NK-92 (cell line): ENCODE measurements around the gene OR2B2.
"Not testable (repeated sequence)": the region's sequence is repeated elsewhere in the genome, so short reads cannot be mapped to it uniquely, and the experiment has no call there.

ENCODE experiments used
- DNase-seq: peaks from one replicate; lab custom pipeline; 2025; ENCODE audit not compliant: unreplicated experiment; lab: John Stamatoyannopoulos, UW

Gene OR2B2

DNA sequence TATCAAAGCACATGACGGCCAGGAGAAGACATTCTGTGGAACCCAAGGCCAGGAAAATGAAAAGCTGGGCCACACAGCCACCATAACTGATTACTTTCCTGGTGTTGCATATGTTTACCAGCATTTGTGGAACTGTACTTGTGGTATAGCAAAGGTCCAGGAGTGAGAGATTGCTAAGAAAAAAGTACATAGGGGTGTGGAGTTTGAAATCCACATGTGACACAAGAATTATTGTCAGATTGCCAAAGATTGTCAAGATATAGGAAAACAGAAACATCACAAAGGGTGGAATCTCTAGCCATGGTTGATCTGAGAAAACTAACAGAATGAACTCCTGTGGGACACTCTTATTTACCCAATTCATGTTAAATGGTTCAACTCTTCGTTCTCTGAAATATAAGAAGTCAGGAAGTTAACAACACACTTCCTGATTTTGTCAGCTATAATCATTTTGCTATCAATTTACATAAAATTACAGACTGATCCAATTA is at the start of gene OR2B2:
Gene OR2B2, minus strand, starts transcription at position 441 of the 491 bp plus-strand sequence. Its CDS starts 77 bp downstream, at position 364.
- DNase-seq = no peak

DNA sequence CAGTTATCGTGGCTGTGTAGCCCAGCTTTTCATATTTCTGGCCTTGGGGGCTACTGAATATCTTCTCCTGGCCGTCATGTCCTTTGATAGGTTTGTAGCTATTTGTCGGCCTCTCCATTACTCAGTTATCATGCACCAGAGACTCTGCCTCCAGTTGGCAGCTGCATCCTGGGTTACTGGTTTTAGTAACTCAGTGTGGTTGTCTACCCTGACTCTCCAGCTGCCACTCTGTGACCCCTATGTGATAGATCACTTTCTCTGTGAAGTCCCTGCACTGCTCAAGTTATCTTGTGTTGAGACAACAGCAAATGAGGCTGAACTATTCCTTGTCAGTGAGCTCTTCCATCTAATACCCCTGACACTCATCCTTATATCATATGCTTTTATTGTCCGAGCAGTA is 45.3 kb upstream of the OR2B2 start:
- no peak for DNase-seq

DNA sequence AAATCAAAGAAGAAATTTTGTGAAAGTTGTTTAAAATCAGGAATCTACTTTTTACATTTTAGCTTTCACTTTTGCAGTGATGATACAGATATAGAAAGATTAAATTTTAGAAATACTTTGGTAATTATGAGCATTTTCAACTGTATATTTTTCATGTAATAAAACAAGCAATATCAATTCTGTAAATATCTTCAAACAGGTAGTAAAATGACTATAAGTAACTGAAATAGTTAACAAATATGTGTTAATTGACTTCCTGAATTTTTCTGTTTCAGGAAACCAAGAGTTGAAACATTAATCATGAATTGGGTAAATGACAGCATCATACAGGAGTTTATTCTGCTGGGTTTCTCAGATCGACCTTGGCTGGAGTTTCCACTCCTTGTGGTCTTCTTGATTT is 44.7 kb upstream of the OR2B2 start, which contains the start of gene OR2B6:
Gene OR2B6, plus strand, starts transcription at position 301 of the 400 bp plus-strand sequence. Its CDS starts 0 bp downstream, at position 301.
- no peak for DNase-seq

DNA sequence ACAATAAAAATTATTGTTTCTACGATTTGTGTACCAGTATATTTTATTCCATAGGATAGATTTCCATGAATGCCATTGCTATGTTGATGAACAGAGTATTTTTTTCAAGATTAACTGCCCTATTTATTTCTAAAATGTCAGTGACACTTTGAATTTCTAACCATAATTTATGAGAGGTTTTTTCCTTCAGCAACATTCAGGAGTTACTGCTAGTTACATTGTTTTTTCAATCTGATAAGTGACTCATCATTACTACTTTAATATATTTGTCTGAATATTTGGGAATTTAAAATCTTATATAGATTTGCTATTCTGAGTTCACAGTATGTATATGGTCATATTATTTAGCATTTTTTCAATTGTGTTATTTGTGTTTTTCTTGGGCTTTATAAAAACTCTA is 38.8 kb upstream of the OR2B2 start:
- DNase-seq = no peak

DNA sequence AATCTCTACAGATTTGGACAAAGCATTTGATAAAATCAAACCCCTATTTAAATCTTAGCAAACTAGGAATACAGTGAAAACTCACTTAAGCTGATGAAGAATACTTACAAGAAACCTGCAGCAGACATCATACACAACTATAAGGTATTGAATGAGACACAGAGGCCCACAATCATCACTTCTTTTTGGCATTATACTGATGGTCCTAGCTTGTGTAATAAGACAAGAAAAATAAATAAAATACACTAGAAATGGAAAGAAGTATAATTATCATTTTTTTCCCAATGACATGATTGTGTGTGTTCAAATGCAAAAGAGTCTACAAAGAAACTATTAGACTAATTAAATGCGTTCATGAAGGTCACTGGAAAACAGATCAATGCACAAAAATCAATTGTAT is 36.0 kb upstream of the OR2B2 start:
- DNase-seq = no peak

DNA sequence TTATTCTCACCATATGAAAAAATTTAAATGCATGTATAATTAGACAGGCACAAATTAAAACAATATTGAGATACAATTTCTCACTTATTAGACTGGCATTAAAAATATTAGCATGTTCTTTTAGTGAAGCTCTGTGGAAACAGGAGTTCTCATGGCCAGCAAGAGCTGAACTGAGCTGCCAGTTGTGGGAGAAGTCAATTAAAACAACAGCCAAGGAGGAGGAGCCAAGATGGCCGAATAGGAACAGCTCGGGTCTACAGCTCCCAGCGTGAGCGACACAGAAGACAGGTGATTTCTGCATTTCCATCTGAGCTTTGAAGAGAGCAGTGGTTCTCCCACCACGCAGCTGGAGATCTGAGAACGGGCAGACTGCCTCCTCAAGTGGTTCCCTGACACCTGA is 30.9 kb upstream of the OR2B2 start:
- DNase-seq = not testable (repeated sequence)

DNA sequence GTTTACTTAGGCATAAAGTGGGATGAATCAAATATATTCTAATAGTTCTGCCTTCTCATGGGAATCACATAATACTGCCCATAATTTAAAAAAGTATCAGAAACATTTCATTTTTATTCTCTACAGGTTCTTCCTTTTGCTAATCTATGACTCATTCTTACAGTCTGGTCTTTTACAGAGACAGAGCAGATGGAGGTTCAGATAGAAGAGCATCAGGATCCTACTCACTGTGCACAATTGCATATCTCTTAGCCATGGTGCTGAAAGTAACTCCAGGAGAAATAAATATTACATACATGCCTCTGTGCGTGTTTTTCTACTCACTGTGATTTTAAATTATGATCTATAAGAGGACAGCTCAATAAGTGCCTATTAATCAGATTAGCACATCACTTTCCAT is 28.6 kb upstream of the OR2B2 start:
- DNase-seq = no peak

DNA sequence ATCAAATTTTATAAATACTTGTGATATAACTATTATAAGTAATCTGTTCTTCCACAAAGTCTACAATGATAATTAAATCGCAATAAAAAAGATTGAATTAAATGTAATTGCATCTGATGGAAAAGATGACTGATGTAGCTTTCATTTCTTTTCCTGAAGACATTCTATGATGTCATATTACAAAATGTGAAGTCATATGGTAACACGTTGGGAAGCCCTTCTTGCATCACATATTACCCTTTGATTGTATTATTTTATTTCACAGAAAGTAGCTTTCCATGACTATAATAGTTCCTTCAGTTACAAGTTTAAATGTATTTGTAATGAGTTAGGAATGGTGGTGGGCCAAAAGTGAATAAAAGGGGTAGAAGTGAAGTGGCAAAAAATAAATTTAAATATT is 19.0 kb upstream of the OR2B2 start:
- DNase-seq = no peak

DNA sequence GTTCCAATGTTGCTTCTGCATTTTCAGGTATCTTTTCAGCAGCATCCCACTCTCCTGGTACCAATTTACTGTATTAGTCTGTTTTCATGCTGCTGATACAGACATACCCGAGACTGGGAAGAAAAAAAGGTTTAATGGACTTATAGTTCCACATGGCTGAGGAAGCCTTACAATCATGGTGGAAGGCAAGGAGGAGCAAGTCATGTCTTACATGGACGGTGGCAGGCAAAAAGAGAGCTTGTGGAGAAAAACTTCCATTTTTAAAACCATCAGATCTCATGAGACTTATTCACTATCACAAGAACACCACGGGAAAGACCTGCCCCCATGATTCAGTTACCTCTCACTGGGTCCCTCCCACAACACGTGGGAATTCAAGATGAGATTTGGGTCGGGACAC is 17.7 kb upstream of the OR2B2 start:
- not testable (repeated sequence) for DNase-seq

DNA sequence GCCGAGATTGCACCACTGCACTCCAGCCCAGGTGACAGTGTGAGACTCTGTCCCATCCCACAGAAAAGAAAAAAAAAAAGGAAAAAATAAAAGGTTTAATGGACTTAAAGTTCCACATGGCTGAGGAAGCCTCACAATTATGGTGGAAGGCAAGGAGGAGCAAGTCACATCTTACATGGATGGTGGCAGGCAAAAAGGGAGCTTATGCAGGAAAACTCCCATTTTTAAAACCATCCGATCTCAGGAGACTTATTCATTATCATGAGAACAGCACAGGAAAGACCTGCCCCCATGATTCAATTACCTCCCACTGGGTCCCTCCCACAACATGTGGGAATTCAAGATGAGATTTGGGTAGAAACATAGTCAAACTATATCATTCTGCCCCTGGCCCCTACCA is 15.8 kb upstream of the OR2B2 start:
- not testable (repeated sequence) for DNase-seq

DNA sequence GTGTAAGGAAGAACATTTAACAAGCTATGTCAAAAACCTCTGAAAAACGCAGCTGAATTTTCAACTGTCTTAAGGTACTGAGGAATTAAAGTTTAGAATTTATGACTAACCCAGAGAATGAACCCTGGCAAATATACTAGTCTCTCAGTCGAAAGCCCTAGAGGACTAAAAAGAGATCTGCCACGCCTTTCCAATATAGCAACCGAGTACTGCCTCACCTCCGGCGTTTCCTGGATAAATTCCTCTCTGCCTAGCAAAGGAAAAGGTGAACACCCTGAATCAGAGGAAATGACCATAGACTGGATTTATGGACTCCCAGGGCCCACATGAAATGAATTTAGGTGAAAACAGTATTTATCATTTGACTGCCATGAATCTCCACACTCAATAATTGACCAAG is 12.0 kb upstream of the OR2B2 start:
- DNase-seq = no peak

DNA sequence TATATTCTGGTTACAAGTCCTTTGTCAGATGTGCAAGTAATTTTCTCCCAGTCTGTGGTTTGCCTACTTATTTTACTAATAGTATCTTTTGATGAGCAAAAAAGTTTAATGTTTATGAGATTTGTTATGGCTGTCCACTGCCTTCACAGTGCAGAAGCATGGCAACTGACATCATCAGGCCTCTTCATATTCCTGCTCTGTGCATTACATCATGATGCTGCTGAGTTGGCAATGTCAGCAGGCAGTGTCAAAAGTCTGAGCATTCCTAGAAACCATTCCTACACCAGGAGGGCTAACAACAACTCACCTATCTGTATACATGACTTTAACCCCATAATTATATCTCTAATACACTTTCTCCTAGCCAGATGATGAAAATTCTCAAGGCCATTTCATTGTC is 10.8 kb upstream of the OR2B2 start:
- no peak for DNase-seq

DNA sequence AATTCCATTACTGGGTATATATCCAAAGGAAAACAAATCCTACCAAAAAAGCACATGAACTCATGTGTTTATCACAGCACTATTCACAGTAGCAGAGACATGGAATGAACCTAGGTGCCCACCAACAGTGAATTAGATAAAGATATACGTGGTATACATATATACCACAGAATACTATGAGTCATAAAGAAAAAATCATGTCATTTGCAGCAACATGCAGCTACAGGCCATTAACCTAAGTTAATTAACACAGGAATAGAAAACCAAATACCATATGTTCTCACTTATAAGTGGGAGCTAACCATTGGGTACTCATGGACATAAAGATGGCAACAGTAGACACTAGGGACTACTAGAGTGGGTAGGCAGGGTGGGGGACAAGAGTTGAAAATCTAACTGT is 4.2 kb downstream of the OR2B2 start:
- no peak for DNase-seq

DNA sequence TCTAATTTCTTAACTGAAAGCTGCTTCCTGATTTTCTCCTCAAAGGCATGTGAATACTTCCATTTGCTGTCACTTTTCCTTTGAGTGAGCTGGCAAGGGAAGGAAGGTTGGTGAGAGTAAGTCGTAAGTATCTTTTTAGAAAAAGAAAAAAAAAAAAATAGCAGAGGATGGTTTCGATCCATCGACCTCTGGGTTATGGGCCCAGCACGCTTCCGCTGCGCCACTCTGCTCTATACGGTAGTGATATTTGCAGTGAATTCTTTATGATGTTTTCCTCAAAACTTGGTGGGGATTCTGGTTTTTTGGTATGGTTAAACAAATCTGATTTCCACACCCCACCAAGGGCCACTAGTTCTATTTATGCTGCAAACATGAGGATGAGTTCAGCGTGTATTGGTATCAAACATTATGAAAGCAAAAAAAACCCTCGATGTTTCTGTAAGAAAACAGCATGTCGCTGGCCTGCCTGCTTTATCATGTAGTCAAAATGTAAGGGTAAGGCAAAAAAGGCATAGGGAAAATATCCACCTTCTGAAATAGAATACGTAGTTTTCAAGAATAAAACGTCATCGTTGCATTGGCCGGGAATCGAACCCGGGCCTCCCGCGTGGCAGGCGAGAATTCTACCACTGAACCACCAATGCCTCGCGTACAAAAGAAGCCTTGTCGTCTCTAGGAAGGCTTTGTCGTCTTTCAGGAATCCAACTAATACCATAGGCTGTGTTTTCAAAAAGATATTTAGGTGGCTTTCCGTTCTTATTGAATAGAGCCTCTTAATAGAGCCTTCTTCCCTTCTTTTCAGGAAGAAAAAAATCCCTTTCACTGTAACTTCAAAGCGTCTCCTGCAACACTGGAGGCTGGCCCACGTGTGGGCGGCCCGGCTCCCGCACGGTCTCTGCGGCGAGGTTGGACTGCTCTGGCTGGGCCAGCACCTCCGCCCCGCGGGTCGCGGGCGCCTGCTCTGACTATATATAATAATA is 9.6 kb downstream of the OR2B2 start:
- no peak for DNase-seq

DNA sequence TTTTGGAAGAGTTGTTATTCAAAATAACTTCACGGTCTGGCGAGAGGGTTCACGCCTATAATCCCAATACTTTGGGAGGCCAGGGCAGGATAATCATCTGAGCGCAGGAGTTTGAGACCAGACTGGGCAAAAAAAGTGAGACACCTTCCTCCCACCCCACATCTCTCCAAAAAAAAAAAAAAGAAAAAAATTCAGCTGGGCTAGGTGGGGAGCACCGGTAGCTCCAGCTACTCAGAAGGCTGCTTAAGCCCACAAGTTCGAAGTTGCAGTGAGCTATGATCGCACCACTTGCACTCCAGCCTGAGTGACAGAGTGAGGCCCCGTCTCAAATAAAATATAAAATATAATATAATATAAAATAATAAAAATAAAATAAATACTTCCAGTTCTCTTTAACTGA is 10.4 kb downstream of the OR2B2 start:
- no peak for DNase-seq

DNA sequence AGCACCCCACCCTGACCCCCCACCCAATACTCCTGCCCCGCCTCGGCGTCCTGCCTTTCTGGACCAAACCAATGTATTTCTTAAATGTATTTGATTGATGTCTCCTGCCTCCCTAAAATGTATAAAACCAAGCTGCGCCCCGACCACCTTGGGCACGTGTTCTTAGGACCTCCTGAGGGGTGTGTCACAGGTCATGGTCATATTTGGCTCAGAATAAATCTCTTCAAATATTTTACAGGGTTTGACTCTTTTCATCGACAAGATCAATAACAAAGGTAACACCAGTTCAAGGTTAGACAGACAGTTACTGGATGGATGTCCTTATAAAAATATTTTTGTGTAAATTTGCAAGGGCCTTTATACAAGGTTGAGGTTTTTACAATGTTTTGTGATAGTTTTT is 12.0 kb downstream of the OR2B2 start:
- not testable (repeated sequence) for DNase-seq

DNA sequence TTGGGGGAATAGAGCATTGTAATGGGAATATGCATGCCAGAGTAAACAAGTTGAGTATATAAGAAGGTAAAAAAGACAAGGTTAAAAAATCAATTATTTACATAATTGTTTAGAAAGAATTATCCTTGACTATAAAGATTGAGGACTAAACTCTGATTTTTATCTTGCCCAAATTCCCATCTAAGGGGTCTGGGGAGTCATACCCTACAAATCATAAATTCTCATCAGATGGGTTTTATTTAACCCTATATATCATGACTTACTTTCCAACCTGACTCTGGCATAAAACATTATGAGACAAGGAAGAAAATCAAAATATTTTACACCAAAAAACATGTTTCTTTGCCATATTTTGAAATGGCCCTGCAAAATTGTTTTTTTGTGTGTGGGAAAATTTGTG is 12.7 kb downstream of the OR2B2 start:
- no peak for DNase-seq

DNA sequence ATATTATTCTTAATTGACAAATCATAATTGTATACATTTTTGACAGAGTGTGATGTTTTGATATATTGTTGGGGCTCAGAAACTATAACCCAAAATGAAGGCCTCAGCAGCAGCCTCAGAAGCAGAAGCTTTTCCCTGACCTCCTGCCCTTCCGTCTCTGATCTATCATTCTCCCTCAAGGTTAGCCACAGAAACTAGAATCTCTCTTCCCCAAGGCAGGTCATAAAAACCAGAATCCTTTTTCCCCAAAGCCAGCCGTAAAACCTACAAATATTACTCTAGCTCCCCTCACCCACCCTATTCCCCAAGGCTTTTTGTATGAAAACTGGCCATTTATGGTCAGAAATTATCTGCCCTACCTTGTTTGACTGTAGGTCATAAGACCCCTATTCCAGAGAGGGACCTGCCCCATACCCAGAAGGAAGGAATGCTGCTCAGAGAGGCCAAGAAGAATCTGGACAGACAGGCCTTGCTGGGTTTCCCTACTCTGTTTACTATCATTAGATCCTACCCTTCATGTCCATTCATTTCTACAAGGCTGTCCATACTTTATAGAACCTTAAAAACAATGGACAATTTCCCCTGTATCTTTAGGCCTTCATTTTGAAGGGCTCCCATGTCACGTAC is 14.5 kb downstream of the OR2B2 start:
- no peak for DNase-seq

DNA sequence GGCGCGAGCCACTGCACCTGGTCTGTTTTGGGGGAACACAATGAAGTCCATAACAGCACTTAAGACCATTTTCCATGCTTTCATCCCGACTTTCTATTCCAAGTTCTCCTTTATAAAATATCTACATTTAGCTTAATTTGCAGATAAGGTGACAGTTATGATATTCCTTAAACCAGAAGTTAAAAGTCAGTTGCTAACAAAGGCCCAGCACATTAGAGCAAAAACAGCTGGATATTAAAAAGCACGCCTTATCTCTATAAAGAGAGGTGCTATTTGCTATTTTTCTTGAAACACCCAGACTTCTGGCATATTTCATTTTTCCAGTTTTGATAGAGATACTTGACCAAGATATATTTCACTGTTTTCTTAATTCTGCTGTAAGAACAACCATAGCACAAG is 15.8 kb downstream of the OR2B2 start:
- DNase-seq = no peak

DNA sequence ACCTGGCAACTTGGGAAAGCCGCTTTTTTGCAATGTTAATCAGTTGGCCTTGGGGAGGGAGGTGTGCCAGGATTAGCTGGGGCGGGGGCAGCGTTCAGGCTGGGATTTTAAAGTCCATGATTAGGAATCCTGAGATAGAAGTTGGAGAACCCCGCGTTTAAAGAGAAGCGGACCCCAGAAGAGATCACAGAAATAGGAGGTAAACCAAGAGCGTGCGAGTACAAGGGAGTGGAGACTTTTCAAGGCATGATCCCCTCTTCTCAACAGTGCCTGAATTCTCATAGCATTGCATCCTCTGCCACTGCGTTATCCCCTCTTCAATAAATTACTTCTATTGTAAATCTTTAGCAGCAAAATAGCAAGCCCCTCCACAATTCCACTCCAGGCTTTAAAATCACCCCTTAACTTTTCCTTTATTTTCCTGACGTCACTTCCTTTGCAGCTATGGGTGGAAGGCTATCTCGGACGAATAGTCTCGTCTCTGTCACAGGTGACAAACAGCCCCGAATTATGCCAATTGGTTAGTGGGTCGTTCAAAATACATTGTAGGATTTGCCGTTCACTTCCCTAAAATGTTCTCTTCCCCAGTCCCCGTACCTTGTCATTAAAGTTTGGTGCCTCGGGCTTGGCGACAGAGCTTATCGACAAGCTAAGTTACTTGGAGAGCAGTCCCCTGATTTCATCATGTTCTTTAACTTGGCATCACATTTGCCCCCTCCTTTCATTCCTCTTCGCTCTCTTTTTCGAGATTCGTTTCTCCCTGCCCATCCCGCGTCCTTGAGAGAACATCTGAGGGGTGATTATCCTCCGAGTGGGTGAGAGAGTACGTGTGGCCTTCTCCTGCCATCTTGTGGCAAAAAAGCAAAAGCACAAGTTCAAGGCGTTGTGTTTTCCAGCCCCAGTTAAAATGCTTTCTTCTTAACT is 17.1 kb downstream of the OR2B2 start:
- no peak for DNase-seq
